Activated CD4-positive, alpha-beta memory T cell treated with anti-CD3 and anti-CD28 coated beads, Interleukin-2, amount 10 ng/mL, durations not matched to agents 7 days and 5 days (primary cell): ENCODE results near the gene CC2D1A. TPM values are rescaled to one million over a fixed set of nuclear protein-coding genes. Genes with fewer than 3 reads are reported as not detected.

Experiments used
- CTCF ChIA-PET: fragments of 350-600 bp; sonication (Branson Sonifier 250); formaldehyde crosslinking; loops from one replicate; lab custom pipeline; 2021; ENCODE audit warnings: antibody characterized with exemption, inconsistent platforms; lab: Charles Lee
- POLR2A ChIA-PET: fragments of 350-600 bp; sonication (Branson Sonifier 250); formaldehyde crosslinking; loops from one replicate; lab custom pipeline; 2021; ENCODE audit warnings: antibody characterized with exemption; lab: Charles Lee
- DNase-seq: peaks from one replicate; pipeline ENCODE4 v3.0.0-alpha.2; 2020
- H3K27ac Mint-ChIP-seq: one replicate; pipeline ENCODE4 v1.8.0; 2021; ENCODE audit warnings: mild to moderate bottlenecking, mixed read lengths
- H3K27me3 Mint-ChIP-seq: one replicate; pipeline ENCODE4 v1.8.0; 2021; ENCODE audit warnings: mixed read lengths
- H3K36me3 Mint-ChIP-seq: one replicate; pipeline ENCODE4 v1.8.0; 2021; ENCODE audit warnings: low read depth, mixed read lengths
- H3K4me1 Mint-ChIP-seq: one replicate; pipeline ENCODE4 v1.8.0; 2021; ENCODE audit warnings: mixed read lengths
- H3K4me3 Mint-ChIP-seq: one replicate; pipeline ENCODE4 v1.8.0; 2021; ENCODE audit warnings: mild to moderate bottlenecking, mixed read lengths
- H3K9me3 Mint-ChIP-seq: one replicate; pipeline ENCODE4 v1.8.0; 2021; ENCODE audit warnings: mixed read lengths
- total RNA-seq, 2 experiments: library from RNA; stranded (reverse); gene quantifications; one replicate each; pipeline ENCODE4 v1.2.3, GENCODE V29; 2021

The CC2D1A gene
- total RNA-seq: 10 to 100 TPM; 30.6 to 32.7 TPM

DNA sequence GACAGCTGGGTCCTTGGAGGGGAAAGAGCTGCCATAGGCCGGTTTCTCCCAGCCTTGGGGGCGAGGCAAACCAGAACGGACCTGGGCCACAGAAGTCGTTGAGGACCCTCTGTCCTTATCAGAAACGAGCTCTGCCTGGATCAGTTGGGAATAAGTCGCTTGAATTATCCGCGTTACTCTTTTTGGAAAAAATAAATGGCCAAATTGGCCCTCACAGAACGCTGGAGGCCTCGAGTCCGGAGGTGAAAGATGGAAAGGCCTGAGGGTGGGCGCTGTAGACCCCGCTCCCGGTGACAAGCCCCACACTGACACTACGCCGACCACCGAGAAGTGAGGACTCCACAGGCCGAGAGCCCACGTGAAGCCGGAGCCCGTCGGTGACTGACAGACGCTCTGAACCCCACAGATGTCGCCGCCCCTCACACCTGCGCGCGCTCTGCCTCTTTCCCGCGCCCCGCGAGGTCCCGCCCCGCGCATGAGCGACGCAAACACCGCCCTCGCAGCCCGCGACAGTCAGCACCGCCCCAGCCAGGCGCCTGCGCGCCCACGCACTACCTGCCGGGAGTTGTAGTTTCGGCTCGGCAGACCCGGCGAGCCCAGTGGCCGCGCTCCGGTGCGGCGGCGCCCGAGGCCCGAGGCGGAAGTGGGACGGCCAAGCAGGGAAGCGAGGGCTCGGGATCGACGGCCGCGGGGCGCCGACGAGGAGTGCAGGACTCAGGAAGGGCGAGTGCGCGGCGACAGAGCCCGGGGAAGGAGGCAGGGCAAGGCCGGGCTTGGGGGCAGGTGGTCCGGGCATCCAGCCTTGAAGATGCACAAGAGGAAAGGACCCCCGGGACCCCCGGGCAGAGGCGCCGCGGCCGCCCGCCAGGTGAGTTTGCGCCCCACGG is at the start of gene CC2D1A, which contains the start of gene BRME1:
CC2D1A (plus strand) TSS at position 568 of the 887 bp plus-strand sequence; CDS start at position 809, 241 bp downstream.
BRME1 (minus strand) TSS at position 484 of the 887 bp plus-strand sequence. CDS start 1,225 bp downstream, outside the sequence.
- DNase-seq: peak; percentile 95
- Mint-ChIP-seq H3K27ac (peak within 1 kb of the TSS; percentile 69), H3K9me3 (peaks cover 3% of the 10 kb centered on the region), H3K36me3 (peaks cover 10% of the 10 kb centered on the region), H3K4me3 (peak within 1 kb of the TSS; percentile 80), H3K4me1 (peaks cover 29% of the 10 kb centered on the region), H3K27me3 (no peaks in the 10 kb centered on the region)
- POLR2A ChIA-PET: interaction anchor here (1.0 to 2.7 kb wide), 4 partner anchors 25 to 231 kb away, joined by 3 to 12 read pairs (median 4); partner anchors contain the start of genes IL27RA and RFX1
- CTCF ChIA-PET: interaction anchor here (0.7 to 1.1 kb wide), 3 partner anchors 143 to 172 kb away, joined by 3 to 5 read pairs (median 3); partner anchors contain the start of gene MISP3

DNA sequence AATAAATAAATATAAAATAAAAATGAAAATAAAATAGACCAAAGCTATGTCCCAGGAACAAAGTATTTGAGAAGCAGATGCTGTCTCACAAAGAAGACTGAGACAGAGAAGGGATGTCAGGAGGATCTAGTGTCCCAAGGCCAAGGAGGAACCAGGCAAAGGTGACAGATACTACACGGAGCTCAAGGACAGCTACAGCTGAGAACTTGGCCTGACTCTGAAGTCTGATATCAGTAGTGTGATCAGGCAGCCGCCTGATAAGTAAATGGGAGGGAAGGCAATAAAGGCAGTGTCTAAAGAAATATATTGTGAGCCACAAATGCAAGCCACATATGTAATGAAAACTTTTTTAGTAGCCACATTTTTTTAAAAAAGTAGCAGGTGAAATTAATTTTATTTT is 49.5 kb upstream of the CC2D1A start:
- POLR2A ChIA-PET: interaction anchor here (1.6 kb wide), 1 partner anchor 20 kb away, joined by 3 read pairs; no protein-coding TSS in a partner anchor

DNA sequence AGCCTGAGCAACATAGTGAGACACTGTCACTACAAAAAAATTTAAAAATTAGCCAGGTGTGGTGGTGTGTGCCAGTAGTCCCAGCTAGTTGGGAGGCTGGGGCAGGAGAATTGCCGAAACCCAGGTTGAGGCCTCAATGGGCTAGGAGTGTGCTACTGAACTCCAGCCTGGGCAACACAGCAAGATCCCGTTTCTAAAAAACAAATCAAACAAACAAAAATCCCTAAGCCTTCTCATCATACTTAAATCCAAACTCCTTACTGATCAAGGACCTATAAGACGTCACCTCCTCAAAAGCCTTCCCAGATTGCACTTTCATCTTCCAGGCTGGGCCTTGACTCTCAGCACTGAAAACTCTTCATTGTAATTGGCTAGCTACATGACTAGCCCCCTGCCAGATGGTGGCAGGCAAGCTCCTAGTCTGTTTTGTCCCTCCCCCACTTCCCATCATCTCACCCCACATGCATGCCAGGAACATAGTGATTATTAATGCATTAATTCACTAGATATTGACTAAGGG is 46.6 kb upstream of the CC2D1A start:
- ChIA-PET CTCF (interaction anchor here (0.5 to 6.1 kb wide), 7 partner anchors 11 to 128 kb away, joined by 3 to 190 read pairs (median 3); no protein-coding TSS in a partner anchor), POLR2A (interaction anchor here (1.1 to 5.4 kb wide), 4 partner anchors 12 to 74 kb away, joined by 3 to 66 read pairs (median 6); no protein-coding TSS in a partner anchor)
- H3K4me3 Mint-ChIP-seq: no peak overlapping the region
- H3K9me3 Mint-ChIP-seq: no peaks in the 10 kb centered on the region
- H3K27me3 Mint-ChIP-seq: peaks cover 13% of the 10 kb centered on the region
- peaks cover 43% of the 10 kb centered on the region for H3K4me1 Mint-ChIP-seq
- H3K36me3 Mint-ChIP-seq: no peaks in the 10 kb centered on the region
- no peak overlapping the region for H3K27ac Mint-ChIP-seq
- DNase-seq: no peak

More for the DNA sequence above, 49.5 kb upstream of the CC2D1A start:
- CTCF ChIA-PET: no interaction called here
- DNase-seq: no peak
- no peak overlapping the region for H3K27ac Mint-ChIP-seq
- H3K9me3 Mint-ChIP-seq: no peaks in the 10 kb centered on the region
- peaks cover 1% of the 10 kb centered on the region for H3K27me3 Mint-ChIP-seq
- H3K4me1 Mint-ChIP-seq: peaks cover 22% of the 10 kb centered on the region
- no peaks in the 10 kb centered on the region for H3K36me3 Mint-ChIP-seq
- H3K4me3 Mint-ChIP-seq: no peak overlapping the region

DNA sequence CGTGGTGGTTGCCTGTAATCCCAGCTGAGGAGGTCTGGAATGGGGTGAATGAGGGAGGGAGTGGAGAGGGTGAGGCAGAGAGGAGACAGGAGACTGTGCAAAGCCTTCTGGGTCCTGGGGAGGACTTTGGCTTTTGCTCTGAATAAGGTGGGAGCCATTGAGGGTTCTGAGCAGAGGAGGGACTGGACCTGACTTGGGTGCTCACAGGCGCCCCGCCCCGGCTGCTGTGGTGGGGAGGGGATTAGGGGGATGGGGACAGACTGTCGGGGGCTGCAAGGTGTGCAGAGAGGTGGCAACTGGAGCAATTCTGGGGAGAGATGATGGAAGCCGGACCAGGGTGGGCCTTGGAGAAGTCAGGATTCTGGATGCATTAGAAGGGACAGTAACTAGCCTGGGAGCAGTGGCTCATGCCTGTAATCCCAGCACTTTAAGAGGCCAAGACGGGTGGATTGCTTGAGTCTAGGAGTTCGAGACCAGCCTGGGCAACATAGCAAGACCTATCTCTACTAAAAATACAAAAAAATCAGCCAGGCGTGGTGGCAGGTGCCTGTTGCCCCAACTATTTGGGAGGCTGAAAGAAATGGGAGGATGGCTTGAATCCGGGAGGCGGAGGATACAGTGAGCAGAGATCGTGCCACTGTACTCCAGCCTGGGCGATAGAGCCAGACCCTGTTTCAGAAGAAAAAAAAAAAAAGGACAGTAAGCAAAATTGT is 45.2 kb upstream of the CC2D1A start:
- Mint-ChIP-seq H3K4me3 (peak overlapping the region; percentile 89), H3K9me3 (no peaks in the 10 kb centered on the region), H3K27ac (peak overlapping the region; percentile 89), H3K4me1 (peaks cover 43% of the 10 kb centered on the region), H3K27me3 (peaks cover 18% of the 10 kb centered on the region), H3K36me3 (no peaks in the 10 kb centered on the region)
- ChIA-PET POLR2A (interaction anchor here (0.5 to 5.4 kb wide), 12 partner anchors 8 to 284 kb away, joined by 3 to 66 read pairs (median 11); partner anchors contain the start of genes C19orf53 and ZSWIM4), CTCF (interaction anchor here (1.1 to 6.1 kb wide), 17 partner anchors 8 to 271 kb away, joined by 3 to 190 read pairs (median 11); partner anchors contain the start of gene ZSWIM4)
- DNase-seq: no peak

DNA sequence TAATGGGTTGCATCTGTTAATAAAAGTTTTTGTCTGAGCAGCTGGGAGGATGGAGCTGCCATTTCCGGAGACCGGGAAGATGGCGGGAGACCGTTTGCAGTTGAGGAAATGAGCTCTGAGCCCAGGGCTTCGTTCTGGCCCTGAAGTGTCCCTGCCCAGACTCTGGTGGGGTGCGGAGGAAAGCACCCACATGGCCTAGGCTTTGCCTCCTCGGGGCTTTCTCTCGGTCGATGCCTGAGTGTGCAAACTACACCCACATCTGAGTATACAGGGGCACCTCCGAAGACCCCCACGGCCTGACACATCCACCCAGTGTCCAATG is 44.6 kb upstream of the CC2D1A start:
- ChIA-PET CTCF (interaction anchor here (1.1 to 6.1 kb wide), 17 partner anchors 8 to 272 kb away, joined by 3 to 190 read pairs (median 11); partner anchors contain the start of genes MRI1 and ZSWIM4), POLR2A (interaction anchor here (0.5 to 5.4 kb wide), 11 partner anchors 8 to 284 kb away, joined by 3 to 66 read pairs (median 12); partner anchors contain the start of genes C19orf53 and ZSWIM4)
- H3K9me3 Mint-ChIP-seq: no peaks in the 10 kb centered on the region
- H3K27me3 Mint-ChIP-seq: peaks cover 21% of the 10 kb centered on the region
- peaks cover 45% of the 10 kb centered on the region for H3K4me1 Mint-ChIP-seq
- peak overlapping the region; percentile 89 for H3K4me3 Mint-ChIP-seq
- H3K36me3 Mint-ChIP-seq: no peaks in the 10 kb centered on the region
- peak overlapping the region; percentile 89 for H3K27ac Mint-ChIP-seq
- no peak for DNase-seq

DNA sequence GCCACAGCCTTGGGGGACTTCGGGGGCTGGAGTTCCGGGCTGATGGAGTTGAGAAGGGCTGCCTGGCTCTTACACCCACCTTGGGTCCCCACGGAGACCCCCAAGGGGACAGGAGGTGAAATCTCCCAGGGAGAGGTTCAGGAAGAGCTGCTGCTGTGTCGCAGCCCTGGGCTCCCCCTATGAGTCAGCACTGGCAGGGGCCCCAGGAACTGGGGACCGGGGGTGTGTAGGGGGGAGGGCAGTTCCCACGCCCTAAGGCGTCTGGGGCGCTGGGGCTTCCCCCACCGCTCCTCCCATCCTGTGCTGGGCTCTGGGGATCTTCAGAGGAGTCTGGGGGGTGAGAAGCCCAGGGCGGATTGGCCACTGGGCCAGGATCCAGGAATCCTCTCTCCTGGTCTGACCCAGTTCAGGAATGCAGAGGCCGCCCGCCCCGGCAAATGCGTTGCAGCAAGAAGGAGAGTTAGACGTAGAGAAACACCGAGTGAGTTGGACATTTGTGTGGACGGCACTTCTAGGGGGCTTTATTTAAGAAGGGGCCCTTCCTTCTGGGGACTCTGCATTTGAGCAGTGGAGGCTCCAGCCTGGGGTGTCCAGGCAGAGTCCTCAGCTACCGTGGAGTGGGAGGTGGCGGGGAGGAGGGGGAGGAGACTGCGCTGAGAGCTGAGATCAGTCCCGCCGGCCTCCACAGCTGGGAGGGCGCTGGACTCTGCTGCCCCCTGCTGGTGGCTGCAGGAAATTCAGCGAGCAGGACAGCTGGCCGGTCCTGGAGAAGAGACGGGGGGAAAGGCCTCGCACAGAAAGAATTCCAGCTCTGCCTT is 44.1 kb upstream of the CC2D1A start:
- DNase-seq: peak; percentile 92
- no peaks in the 10 kb centered on the region for H3K9me3 Mint-ChIP-seq
- H3K27ac Mint-ChIP-seq: peak overlapping the region; percentile 89
- H3K4me1 Mint-ChIP-seq: peaks cover 49% of the 10 kb centered on the region
- ChIA-PET POLR2A (interaction anchor here (0.6 to 5.4 kb wide), 14 partner anchors 9 to 585 kb away, joined by 3 to 66 read pairs (median 10); partner anchors contain the start of genes C19orf53, MRI1 and ZSWIM4), CTCF (interaction anchor here (0.6 to 6.1 kb wide), 36 partner anchors 9 to 827 kb away, joined by 3 to 190 read pairs (median 4); partner anchors contain the start of genes C19orf53, DCAF15, MRI1 and ZSWIM4)
- no peaks in the 10 kb centered on the region for H3K36me3 Mint-ChIP-seq
- peaks cover 24% of the 10 kb centered on the region for H3K27me3 Mint-ChIP-seq
- H3K4me3 Mint-ChIP-seq: peak overlapping the region; percentile 89

DNA sequence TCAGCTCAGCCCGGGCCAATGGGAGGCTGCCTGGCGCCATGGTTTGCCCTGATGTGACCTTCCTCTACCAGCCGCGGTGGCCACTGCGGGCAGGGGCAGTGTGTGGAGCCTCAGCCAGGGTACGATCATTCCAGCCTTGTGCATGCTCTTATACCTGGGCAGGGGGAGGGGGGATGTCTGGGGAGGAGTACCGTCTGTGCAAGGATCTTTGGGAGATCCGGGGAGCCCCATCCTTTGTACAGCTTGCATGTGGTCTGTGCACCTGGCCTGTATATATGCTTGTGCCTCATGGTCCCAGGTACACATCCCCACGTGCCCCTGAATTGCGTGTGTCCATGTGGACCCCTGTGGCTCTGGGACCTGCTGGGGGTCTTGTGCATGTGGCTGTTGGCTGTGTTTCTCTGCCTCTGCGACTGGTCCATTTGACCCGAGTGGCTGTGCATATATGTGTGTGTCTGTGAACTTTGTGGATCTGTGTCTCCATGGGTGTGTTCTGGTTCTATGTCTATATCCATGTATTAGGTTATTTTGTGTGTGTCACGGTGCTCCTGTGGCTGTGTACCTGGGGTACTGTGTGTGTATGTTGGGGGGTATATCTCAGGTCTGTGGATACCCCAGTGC is 41.8 kb upstream of the CC2D1A start:
- Mint-ChIP-seq H3K4me3 (peak overlapping the region; percentile 67), H3K9me3 (no peaks in the 10 kb centered on the region), H3K27ac (no peak overlapping the region), H3K4me1 (peaks cover 49% of the 10 kb centered on the region), H3K27me3 (peaks cover 29% of the 10 kb centered on the region), H3K36me3 (no peaks in the 10 kb centered on the region)
- CTCF ChIA-PET: interaction anchor here (1.1 to 6.1 kb wide), 7 partner anchors 8 to 142 kb away, joined by 3 to 190 read pairs (median 20); partner anchors contain the start of genes RFX1 and ZSWIM4
- DNase-seq: no peak
- POLR2A ChIA-PET: interaction anchor here (0.8 to 5.4 kb wide), 4 partner anchors 27 to 267 kb away, joined by 3 to 66 read pairs (median 13); no protein-coding TSS in a partner anchor

DNA sequence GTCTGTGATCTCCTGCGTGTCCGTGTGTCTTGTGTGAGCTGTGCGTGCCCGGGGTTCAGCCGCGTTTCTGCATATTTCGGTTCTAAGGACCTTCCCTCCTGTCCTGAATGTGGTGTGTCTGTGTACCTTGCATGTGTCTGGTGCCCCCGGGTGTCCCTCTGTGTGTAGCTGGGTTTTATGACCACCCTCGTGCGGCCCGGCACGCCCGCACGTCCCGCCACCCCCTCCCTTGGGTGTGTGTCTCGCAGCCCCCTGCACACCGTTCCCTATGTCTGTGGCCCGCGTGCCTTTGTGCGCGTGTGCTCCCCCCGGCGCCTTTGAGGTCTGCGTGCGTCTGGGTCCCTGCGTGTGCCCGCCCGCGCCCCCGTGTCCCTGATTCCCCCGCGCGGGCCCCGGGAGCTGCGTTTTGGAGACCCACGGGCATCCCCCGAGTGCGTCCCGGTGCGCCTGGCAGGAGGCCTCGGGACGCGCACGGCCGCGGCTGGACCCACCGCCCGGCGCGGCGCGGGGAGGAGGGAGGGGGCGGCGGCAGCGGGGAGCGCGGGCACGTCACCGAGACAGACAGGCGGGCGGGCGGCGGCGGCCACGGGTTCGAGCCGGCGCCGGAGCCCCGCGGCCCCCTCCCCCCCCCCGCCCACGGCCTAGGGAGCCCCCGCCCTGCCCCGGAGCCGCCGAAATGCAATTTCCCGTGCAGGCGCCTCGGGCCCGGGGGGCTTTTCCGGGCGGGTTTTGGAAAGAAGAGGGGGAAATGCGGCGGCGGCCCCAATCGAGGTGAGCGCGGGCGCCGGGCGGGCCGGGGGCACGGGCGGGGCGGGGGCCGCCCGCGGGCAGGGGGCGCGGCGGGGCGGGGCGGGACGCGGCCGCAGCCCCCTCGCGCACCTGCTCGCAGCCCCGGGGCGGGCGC is 41.1 kb upstream of the CC2D1A start:
- ChIA-PET POLR2A (interaction anchor here (0.8 to 5.4 kb wide), 2 partner anchors 28 to 79 kb away, joined by 3 to 66 read pairs; no protein-coding TSS in a partner anchor), CTCF (interaction anchor here (6.1 kb wide), 1 partner anchor 78 kb away, joined by 190 read pairs; no protein-coding TSS in a partner anchor)
- H3K27ac Mint-ChIP-seq: no peak overlapping the region
- H3K27me3 Mint-ChIP-seq: peaks cover 29% of the 10 kb centered on the region
- DNase-seq: no peak
- H3K4me1 Mint-ChIP-seq: peaks cover 42% of the 10 kb centered on the region
- no peaks in the 10 kb centered on the region for H3K9me3 Mint-ChIP-seq
- H3K36me3 Mint-ChIP-seq: no peaks in the 10 kb centered on the region
- H3K4me3 Mint-ChIP-seq: peak overlapping the region; percentile 67

DNA sequence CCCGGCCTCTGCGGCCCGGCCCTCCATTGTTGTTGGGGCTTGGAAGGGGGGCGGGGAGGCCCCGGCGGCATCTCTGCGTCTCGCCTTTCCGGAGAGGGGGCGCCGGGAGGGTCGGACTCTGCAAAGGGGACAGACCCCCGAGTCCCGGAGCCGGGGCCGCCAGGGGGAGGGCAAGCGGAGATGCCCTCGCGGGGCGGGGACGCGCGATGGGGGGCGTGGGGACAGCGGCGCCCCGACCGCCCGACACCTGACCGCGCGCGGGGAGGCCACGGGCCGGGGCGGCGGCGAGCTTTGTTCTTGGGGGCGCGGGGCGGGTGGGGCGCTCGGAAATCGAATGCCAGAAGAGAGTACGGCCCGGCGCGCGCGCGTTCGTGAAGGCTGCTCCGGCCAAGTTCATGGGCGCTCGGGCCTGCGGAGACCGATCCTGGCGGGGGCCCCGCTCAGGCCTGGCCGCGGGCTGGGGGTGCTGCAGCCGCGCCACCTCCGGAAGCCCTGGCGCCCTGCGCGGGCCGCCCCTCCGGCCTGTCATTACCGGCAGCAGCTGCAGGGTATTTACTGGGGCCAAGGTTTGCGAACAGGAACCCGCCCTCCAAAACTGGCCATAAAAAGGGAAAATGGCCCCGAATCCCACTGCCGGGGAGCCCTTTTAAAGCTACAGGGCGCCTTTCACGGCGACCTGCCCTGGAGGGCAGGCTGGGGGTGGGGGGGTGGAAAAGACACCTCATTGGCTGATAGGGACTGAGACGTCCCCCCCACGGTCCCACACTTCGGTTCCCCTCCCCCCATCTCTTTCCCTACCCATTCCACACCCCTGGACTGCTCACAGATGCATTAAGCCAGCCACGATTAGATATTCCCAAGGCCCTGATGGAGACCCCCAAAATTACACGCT is 40.2 kb upstream of the CC2D1A start:
- POLR2A ChIA-PET: no interaction called here
- Mint-ChIP-seq H3K36me3 (no peaks in the 10 kb centered on the region), H3K4me3 (peak overlapping the region; percentile 36), H3K9me3 (no peaks in the 10 kb centered on the region), H3K27me3 (peaks cover 29% of the 10 kb centered on the region), H3K27ac (no peak overlapping the region), H3K4me1 (peaks cover 37% of the 10 kb centered on the region)
- CTCF ChIA-PET: interaction anchor here (0.5 kb wide), 1 partner anchor 595 kb away, joined by 5 read pairs; no protein-coding TSS in a partner anchor
- no peak for DNase-seq
